Mucosa of descending colon (tissue), 3 donors: Measurements from ENCODE around the gene FH. TPM values are rescaled to one million over a fixed set of nuclear protein-coding genes. Genes with fewer than 3 reads are reported as not detected.

Experiments used
- ATAC-seq: fragments of 200-7000 bp; cut with Tn5 transposase; one replicate; pipeline ENCODE4 v1.9.1; 2020; ENCODE audit warnings: mild to moderate bottlenecking, moderate library complexity
- DNase-seq, 3 donors: peaks; one replicate each; pipeline ENCODE4 v3.0.0-alpha.2; 2020
- H3K36me3 ChIP-seq: fragments of 200-600 bp; one replicate; pipeline ENCODE4 v1.8.0; 2021; ENCODE audit warnings: low read depth, mild to moderate bottlenecking
- H3K4me1 ChIP-seq: fragments of 200-600 bp; one replicate; pipeline ENCODE4 v1.8.0; 2021; ENCODE audit warnings: low read depth, mild to moderate bottlenecking
- H3K4me3 ChIP-seq: fragments of 200-600 bp; one replicate; pipeline ENCODE4 v1.8.0; 2021; ENCODE audit warnings: mild to moderate bottlenecking
- H3K9me3 ChIP-seq: fragments of 200-600 bp; one replicate; pipeline ENCODE4 v1.8.0; 2021; ENCODE audit warnings: mild to moderate bottlenecking
- intact Hi-C, 2 donors: fragments of 100-400 bp; cut with DNase I in 1 of 2; cut with micrococcal nuclease in 1 of 2; formaldehyde crosslinking; loops; one replicate each; pipeline versions ENCODE4 v1.11.0 to v1.11.1; 2022; cut with DNase I, micrococcal nuclease
- total RNA-seq, 3 donors: library from RNA; stranded (reverse); fragmentation: NEBNext Ultra II Directional in 2 of 3; extraction: Animal tissue kit (Norgen Biotek cat#: 25700) in 2 of 3; gene quantifications; one replicate each; pipeline versions ENCODE4 v1.2.1 to v1.2.4, GENCODE V29; 2021 to 2023
- TF ChIP-seq, protein P1 (sequence below): fragments of 200-600 bp; IDR thresholded peaks from one replicate; pipeline ENCODE4 v1.8.0; 2022; ENCODE audit warnings: antibody characterized with exemption, mild to moderate bottlenecking
- donor health status: DM: no; HTN: no; CAD: no; lungs with moderate emphysema.
- donor health status: DM: no; HTN: no; CAD: no.
- donor health status: DM: no; HTN: yes; CAD: no.

FH gene
- total RNA-seq, 3 donors from 2014 or later: 81.0 to 103 (median 96.0) TPM

DNA sequence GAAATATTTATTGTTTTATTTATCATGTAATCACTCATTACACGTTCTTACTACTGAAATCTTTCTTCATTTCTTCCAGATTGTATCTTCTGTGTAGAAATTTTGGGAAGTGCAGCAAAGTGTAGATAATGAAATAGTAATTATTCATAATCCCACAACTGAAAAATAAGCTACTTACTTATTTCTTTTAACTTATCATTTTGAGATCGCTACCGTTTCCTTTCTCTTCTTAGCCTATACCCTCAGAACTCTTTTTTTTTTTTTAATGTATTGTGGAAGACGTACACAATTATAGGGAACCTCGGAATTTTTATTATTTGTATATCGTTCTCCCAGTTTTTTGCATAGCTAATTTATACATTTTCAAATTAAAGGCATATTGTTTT is 518 bp upstream of the FH start:
- Histone ChIP-seq H3K9me3 (no peaks in the 10 kb centered on the region), H3K4me3 (peak overlapping the region; percentile 87), H3K36me3 (peaks cover 3% of the 10 kb centered on the region), H3K4me1 (peaks cover 11% of the 10 kb centered on the region)
- ATAC-seq: no peak
- intact Hi-C loops: no loop called here
- no peak for DNase-seq
- TF ChIP-seq, protein P1, sequence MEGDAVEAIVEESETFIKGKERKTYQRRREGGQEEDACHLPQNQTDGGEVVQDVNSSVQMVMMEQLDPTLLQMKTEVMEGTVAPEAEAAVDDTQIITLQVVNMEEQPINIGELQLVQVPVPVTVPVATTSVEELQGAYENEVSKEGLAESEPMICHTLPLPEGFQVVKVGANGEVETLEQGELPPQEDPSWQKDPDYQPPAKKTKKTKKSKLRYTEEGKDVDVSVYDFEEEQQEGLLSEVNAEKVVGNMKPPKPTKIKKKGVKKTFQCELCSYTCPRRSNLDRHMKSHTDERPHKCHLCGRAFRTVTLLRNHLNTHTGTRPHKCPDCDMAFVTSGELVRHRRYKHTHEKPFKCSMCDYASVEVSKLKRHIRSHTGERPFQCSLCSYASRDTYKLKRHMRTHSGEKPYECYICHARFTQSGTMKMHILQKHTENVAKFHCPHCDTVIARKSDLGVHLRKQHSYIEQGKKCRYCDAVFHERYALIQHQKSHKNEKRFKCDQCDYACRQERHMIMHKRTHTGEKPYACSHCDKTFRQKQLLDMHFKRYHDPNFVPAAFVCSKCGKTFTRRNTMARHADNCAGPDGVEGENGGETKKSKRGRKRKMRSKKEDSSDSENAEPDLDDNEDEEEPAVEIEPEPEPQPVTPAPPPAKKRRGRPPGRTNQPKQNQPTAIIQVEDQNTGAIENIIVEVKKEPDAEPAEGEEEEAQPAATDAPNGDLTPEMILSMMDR: no peak

- ATAC-seq: peak; percentile 58
- peak overlapping the region; percentile 87 for H3K4me3 ChIP-seq
Measured at GRCh38 chr1:241518476-241519307, 863 bp downstream of the FH start.

GRCh38 chr1:241513378-241513777 is 6.2 kb downstream of the FH start:
- no peaks in the 10 kb centered on the region for H3K9me3 ChIP-seq
- intact Hi-C loops: no loop called here
- H3K4me1 ChIP-seq: peaks cover 6% of the 10 kb centered on the region
- TF ChIP-seq, protein P1: no peak
- ATAC-seq (no peak), DNase-seq (no peak)
- H3K36me3 ChIP-seq: peaks cover 7% of the 10 kb centered on the region
- H3K4me3 ChIP-seq: no peak overlapping the region

More at GRCh38 chr1:241518476-241519307, 863 bp downstream of the FH start:
- H3K4me1 ChIP-seq: peaks cover 11% of the 10 kb centered on the region
- peak in 2 of 3 donors; percentile 21 to 58 for DNase-seq
- no peaks in the 10 kb centered on the region for H3K9me3 ChIP-seq
- H3K36me3 ChIP-seq: peaks cover 3% of the 10 kb centered on the region
- intact Hi-C loops: no loop called here
- TF ChIP-seq, protein P1: no peak

GRCh38 chr1:241507189-241507863 is 12.2 kb downstream of the FH start:
- Histone ChIP-seq H3K4me1 (no peaks in the 10 kb centered on the region), H3K4me3 (no peak overlapping the region), H3K36me3 (peaks cover 10% of the 10 kb centered on the region), H3K9me3 (no peaks in the 10 kb centered on the region)
- TF ChIP-seq, protein P1: no peak
- intact Hi-C loops: no loop called here
- ATAC-seq: no peak
- no peak for DNase-seq

- peaks cover 4% of the 10 kb centered on the region for H3K36me3 ChIP-seq
- no peaks in the 10 kb centered on the region for H3K4me1 ChIP-seq
- intact Hi-C loops: no loop called here
- TF ChIP-seq, protein P1: no peak
- H3K4me3 ChIP-seq: no peak overlapping the region
- ATAC-seq: no peak
- no peaks in the 10 kb centered on the region for H3K9me3 ChIP-seq
- DNase-seq: no peak
Measured at GRCh38 chr1:241503444-241503843, 16.1 kb downstream of the FH start.
